ENCODE data around the gene FUBP3. TPM values are rescaled to one million over a fixed set of nuclear protein-coding genes. Genes with fewer than 3 reads are reported as not detected.

FUBP3 gene
- total RNA-seq, 1 experiment from 2014 or later = 0.02 TPM

- no peak for DNase-seq (ENCODE audit: low spot score)
These were observed 28.5 kb downstream of the FUBP3 start for GRCh38 chr9:130607640-130608420.

GRCh38 chr9:130608554-130609134 lies 29.3 kb downstream of the FUBP3 start:
- DNase-seq (ENCODE audit: low spot score) = no peak

- DNase-seq (ENCODE audit: low spot score) = no peak
These were observed 29.8 kb downstream of the FUBP3 start for GRCh38 chr9:130609163-130609562.

GRCh38 chr9:130610862-130611707 lies 31.7 kb downstream of the FUBP3 start:
- DNase-seq (ENCODE audit: low spot score) = no peak

- DNase-seq (ENCODE audit: low spot score) = no peak
These were observed 37.1 kb downstream of the FUBP3 start for GRCh38 chr9:130616451-130616850.

- DNase-seq (ENCODE audit: low spot score) = no peak
These were observed 44.1 kb downstream of the FUBP3 start for GRCh38 chr9:130623466-130623865.

- no peak for DNase-seq (ENCODE audit: low spot score)
These were observed 44.8 kb downstream of the FUBP3 start for GRCh38 chr9:130624154-130624553.

- DNase-seq (ENCODE audit: low spot score) = no peak
These were observed 47.0 kb downstream of the FUBP3 start for GRCh38 chr9:130626249-130626996.

GRCh38 chr9:130627051-130627450 lies 47.7 kb downstream of the FUBP3 start:
- no peak for DNase-seq (ENCODE audit: low spot score)

GRCh38 chr9:130627896-130628792 lies 48.8 kb downstream of the FUBP3 start:
- DNase-seq (ENCODE audit: low spot score) = no peak

GRCh38 chr9:130629443-130630070 lies 50.2 kb downstream of the FUBP3 start:
- no peak for DNase-seq (ENCODE audit: low spot score)

- no peak for DNase-seq (ENCODE audit: low spot score)
These were observed 50.7 kb downstream of the FUBP3 start for GRCh38 chr9:130630071-130630450.

- no peak for DNase-seq (ENCODE audit: low spot score)
These were observed 51.3 kb downstream of the FUBP3 start for GRCh38 chr9:130630506-130631330.

- DNase-seq (ENCODE audit: low spot score) = no peak
These were observed 52.1 kb downstream of the FUBP3 start for GRCh38 chr9:130631331-130632080.

- no peak for DNase-seq (ENCODE audit: low spot score)
These were observed 52.8 kb downstream of the FUBP3 start for GRCh38 chr9:130632081-130632710.

- DNase-seq (ENCODE audit: low spot score) = no peak
These were observed 53.5 kb downstream of the FUBP3 start for GRCh38 chr9:130632841-130633240.

- DNase-seq (ENCODE audit: low spot score) = no peak
These were observed 54.2 kb downstream of the FUBP3 start for GRCh38 chr9:130633336-130634190.

Data from A172 (cell line).